ENCODE data around the gene MTMR12.

The MTMR12 gene

GRCh38 chr5:32353420-32353819 is 40.7 kb upstream of the MTMR12 start:
- in situ Hi-C loops (cut with MboI; ENCODE audit: low sequenced_read_pairs, unreplicated experiment): no loop called here
- no peak for DNase-seq (ENCODE audit: low spot score)
- no peak for TF ChIP-seq CTCF (IDR thresholded peaks at IDR 0.05; ENCODE audit: borderline replicate concordance, control extremely low read depth, extremely low read depth, insufficient read depth, missing control alignments)

- DNase-seq (ENCODE audit: low spot score): no peak
- in situ Hi-C loops (cut with MboI; ENCODE audit: low sequenced_read_pairs, unreplicated experiment): no loop called here
- TF ChIP-seq CTCF (IDR thresholded peaks at IDR 0.05; ENCODE audit: borderline replicate concordance, control extremely low read depth, extremely low read depth, insufficient read depth, missing control alignments): no peak
Observed at GRCh38 chr5:32352685-32353084, 39.9 kb upstream of the MTMR12 start.

- no peak for TF ChIP-seq CTCF (IDR thresholded peaks at IDR 0.05; ENCODE audit: borderline replicate concordance, control extremely low read depth, extremely low read depth, insufficient read depth, missing control alignments)
- in situ Hi-C loops (cut with MboI; ENCODE audit: low sequenced_read_pairs, unreplicated experiment): no loop called here
- no peak for DNase-seq (ENCODE audit: low spot score)
Observed at GRCh38 chr5:32346869-32347268, 34.1 kb upstream of the MTMR12 start.

- in situ Hi-C loops (cut with MboI; ENCODE audit: low sequenced_read_pairs, unreplicated experiment): no loop called here
- no peak for TF ChIP-seq CTCF (IDR thresholded peaks at IDR 0.05; ENCODE audit: borderline replicate concordance, control extremely low read depth, extremely low read depth, insufficient read depth, missing control alignments)
- no peak for DNase-seq (ENCODE audit: low spot score)
Observed at GRCh38 chr5:32343058-32343672, 30.4 kb upstream of the MTMR12 start.

DNA sequence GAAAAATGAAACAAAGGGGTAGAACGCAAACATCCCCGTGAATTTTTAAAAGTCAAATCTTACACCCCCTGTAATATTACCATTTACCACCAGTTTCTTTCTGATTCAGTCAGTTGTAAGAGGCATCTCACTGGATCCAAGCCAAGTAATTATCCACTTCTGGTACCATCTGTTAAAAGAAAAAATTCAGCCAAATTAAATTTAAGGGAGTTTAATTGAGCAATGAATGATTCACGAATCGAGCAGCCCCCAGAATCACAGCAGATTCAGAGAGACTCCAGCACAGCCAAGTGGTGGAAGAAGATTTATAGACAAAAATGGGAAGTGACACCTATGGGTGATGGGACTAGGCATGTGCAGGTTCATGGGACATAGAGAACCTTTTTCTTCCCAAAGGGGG is 29.9 kb upstream of the MTMR12 start:
- no peak for DNase-seq (ENCODE audit: low spot score)
- TF ChIP-seq CTCF (IDR thresholded peaks at IDR 0.05; ENCODE audit: borderline replicate concordance, control extremely low read depth, extremely low read depth, insufficient read depth, missing control alignments): no peak
- in situ Hi-C loops (cut with MboI; ENCODE audit: low sequenced_read_pairs, unreplicated experiment): no loop called here

GRCh38 chr5:32339878-32340277 is 27.1 kb upstream of the MTMR12 start:
- DNase-seq (ENCODE audit: low spot score): no peak
- TF ChIP-seq CTCF (IDR thresholded peaks at IDR 0.05; ENCODE audit: borderline replicate concordance, control extremely low read depth, extremely low read depth, insufficient read depth, missing control alignments): no peak
- in situ Hi-C loops (cut with MboI; ENCODE audit: low sequenced_read_pairs, unreplicated experiment): no loop called here

Data from GM13976 (cell line).